A549 (cell line): ENCODE measurements around the gene FBXL7. TPM values are rescaled to one million over a fixed set of nuclear protein-coding genes. Genes with fewer than 3 reads are reported as not detected.

Experiments used
- ATAC-seq, 2 experiments: fragments of 200-7000 bp in 1 of 2; fragments of >200 bp in 1 of 2; cut with Nextera tagmentation in 1 of 2; cut with Tn5 transposase in 1 of 2; 3 replicates each; pipeline versions ENCODE4 v1.8.0 to v1.9.1; 2018 to 2020; ENCODE audit warnings: mild to moderate bottlenecking in 1 of 2, moderate library complexity in 1 of 2
- CTCF ChIA-PET: fragments of 300-600 bp; sonication (Branson Sonifier 250); formaldehyde crosslinking; extraction: SDS; loops from one replicate; lab custom pipeline; 2021; ENCODE audit warnings: antibody characterized with exemption, inconsistent platforms; lab: Yijun Ruan, JAX
- POLR2A ChIA-PET: fragments of 350-600 bp; formaldehyde crosslinking; extraction: SDS; loops from one replicate; lab custom pipeline; 2021; ENCODE audit warnings: antibody characterized with exemption, inconsistent platforms; lab: Yijun Ruan, JAX
- DNase-seq, 2 experiments: peaks; one replicate each; pipeline versions ENCODE4 v3.0.0 to v3.0.0-alpha.2; 2011 to 2016; ENCODE audit warnings: low read depth in 1 of 2, low spot score in 1 of 2
- FAIRE-seq: peaks from 2 replicates; lab custom pipeline; 2011; peaks lifted over from hg19 to GRCh38; lab: Jason Lieb, UNC
- H3K27ac ChIP-seq, 2 experiments: fragments of >200 bp; sonication (Bioruptor Twin); formaldehyde crosslinking; 3 replicates each; pipeline ENCODE4 v1.5.1; 2016 to 2017
- H3K4me1 ChIP-seq: fragments of >200 bp; sonication (Bioruptor Twin); formaldehyde crosslinking; 3 replicates; pipeline ENCODE4 v1.6.1; 2016
- H3K4me2 ChIP-seq: fragments of >200 bp; sonication (Bioruptor Twin); formaldehyde crosslinking; 3 replicates; pipeline ENCODE4 v1.6.1; 2016
- H3K4me3 ChIP-seq: fragments of >200 bp; sonication (Bioruptor Twin); formaldehyde crosslinking; 3 replicates; pipeline ENCODE4 v1.5.1; 2016
- H3K9me3 ChIP-seq: fragments of >200 bp; sonication (Bioruptor Twin); formaldehyde crosslinking; 3 replicates; pipeline ENCODE4 v1.6.1; 2016
- CBX8 ChIP-seq: fragments of 200-600 bp; sonication (generic); IDR thresholded peaks from 2 replicates; pipeline ENCODE4 v1.6.1; 2016
- CEBPB ChIP-seq, 2 experiments: fragments of >200 bp in 1 of 2; sonication (Bioruptor Twin) in 1 of 2; formaldehyde crosslinking in 1 of 2; IDR thresholded peaks; 2 replicates each; pipeline ENCODE4 v1.6.1; 2012 to 2016
- CHD4 ChIP-seq: fragments of 200-600 bp; sonication (generic); IDR thresholded peaks from 2 replicates; pipeline ENCODE4 v1.6.1; 2016; ENCODE audit warnings: antibody characterized with exemption, mild to moderate bottlenecking, borderline replicate concordance
- EHF ChIP-seq: fragments of 250-450 bp; sonication (Bioruptor Pico); IDR thresholded peaks from 2 replicates; pipeline ENCODE4 v1.5.0; 2020; ENCODE audit warnings: mild to moderate bottlenecking
- EHMT2 ChIP-seq: fragments of 200-600 bp; sonication (generic); IDR thresholded peaks from 2 replicates; pipeline ENCODE4 v1.6.1; 2016; ENCODE audit warnings: antibody characterized with exemption, low read depth, mild to moderate bottlenecking, moderate library complexity
- FOSB ChIP-seq: fragments of 250-450 bp; sonication (Bioruptor Pico); IDR thresholded peaks from 2 replicates; pipeline ENCODE4 v1.5.0; 2020; ENCODE audit warnings: mild to moderate bottlenecking, moderate library complexity
- FOSL2 ChIP-seq, 2 experiments: fragments of 450-650 bp in 1 of 2; fragments of >200 bp in 1 of 2; sonication (Bioruptor Twin) in 1 of 2; formaldehyde crosslinking; IDR thresholded peaks; 2 replicates each; pipeline versions ENCODE4 v1.5.0 to v1.6.1; 2016 to 2020; ENCODE audit warnings: mild to moderate bottlenecking in 1 of 2, moderate library complexity in 1 of 2
- FOXS1 ChIP-seq: fragments of 250-450 bp; sonication (Bioruptor Pico); IDR thresholded peaks from 2 replicates; pipeline ENCODE4 v1.5.0; 2020; ENCODE audit warnings: mild to moderate bottlenecking, moderate library complexity
- GATA3 ChIP-seq: IDR thresholded peaks from 2 replicates; pipeline ENCODE4 v1.6.1; 2012; ENCODE audit warnings: borderline replicate concordance
- HMGXB4 ChIP-seq: fragments of 250-450 bp; sonication (Bioruptor Pico); IDR thresholded peaks from 2 replicates; pipeline ENCODE4 v1.5.0; 2021; ENCODE audit warnings: mild to moderate bottlenecking, moderate library complexity, borderline replicate concordance
- HOXB5 ChIP-seq: fragments of 250-450 bp; sonication (Bioruptor Pico); IDR thresholded peaks from 2 replicates; pipeline ENCODE4 v1.5.0; 2020; ENCODE audit warnings: mild to moderate bottlenecking, moderate library complexity
- MYC ChIP-seq: IDR thresholded peaks from 2 replicates; pipeline ENCODE4 v1.6.1; 2012; ENCODE audit warnings: mild to moderate bottlenecking, inconsistent platforms, low read length, improper control_type of control experiment, borderline replicate concordance
- NFE2L2 ChIP-seq: fragments of 150-350 bp; conservative IDR thresholded peaks from 2 replicates; pipeline ENCODE4 v1.6.1; 2014; ENCODE audit warnings: low read length
- NPAS2 ChIP-seq: fragments of 250-450 bp; sonication (Bioruptor Pico); IDR thresholded peaks from 2 replicates; pipeline ENCODE4 v1.8.0; 2022; ENCODE audit warnings: mild to moderate bottlenecking, moderate library complexity, borderline replicate concordance
- NR3C1 ChIP-seq: fragments of >200 bp; sonication (Bioruptor Twin); formaldehyde crosslinking; IDR thresholded peaks from 3 replicates; pipeline ENCODE4 v1.6.1; 2017
- RAD21 ChIP-seq, 2 experiments: fragments of >200 bp in 1 of 2; sonication (Bioruptor Twin) in 1 of 2; formaldehyde crosslinking in 1 of 2; IDR thresholded peaks in 1 of 2; conservative IDR thresholded peaks in 1 of 2; 2 replicates in 1 of 2; 3 replicates in 1 of 2; pipeline ENCODE4 v1.6.1; 2012 to 2018; ENCODE audit warnings: inconsistent platforms in 1 of 2
- REST ChIP-seq: fragments of 200-600 bp; sonication (generic); IDR thresholded peaks from 2 replicates; pipeline ENCODE4 v1.6.1; 2016; ENCODE audit warnings: antibody characterized with exemption, mild to moderate bottlenecking, moderate library complexity
- RFX5 ChIP-seq: fragments of 450-650 bp; IDR thresholded peaks from 2 replicates; pipeline ENCODE4 v1.7.1; 2014; ENCODE audit warnings: antibody characterized with exemption, mild to moderate bottlenecking, moderate library complexity
- SMC3 ChIP-seq: fragments of >200 bp; sonication (Bioruptor Twin); formaldehyde crosslinking; IDR thresholded peaks from 3 replicates; pipeline ENCODE4 v1.6.1; 2018; ENCODE audit warnings: inconsistent platforms
- SREBF2 ChIP-seq: fragments of 450-650 bp; IDR thresholded peaks from 2 replicates; pipeline ENCODE4 v1.6.1; 2014; ENCODE audit warnings: mild to moderate bottlenecking, moderate library complexity
- ZFP36 ChIP-seq: fragments of 450-650 bp; IDR thresholded peaks from 2 replicates; pipeline ENCODE4 v1.6.1; 2014; ENCODE audit warnings: borderline replicate concordance; ENCODE audit not compliant: partially characterized antibody
- WGBS: methylation state at CpG from one replicate; pipeline ENCODE4 v1.1.6; 2017; ENCODE audit errors: missing lambda C conversion rate; 5-methylcytosine and 5-hydroxymethylcytosine counted together
- polyA plus RNA-seq, 4 experiments: library from polyadenylated mRNA; depleted of rRNA in 3 of 4; stranded (reverse); fragments of >200 nt; fragmentation: RNase III in 1 of 4; extraction: RNeasy Plus Mini Kit Qiagen cat#74134 plus additional on column Dnase treatment in 1 of 4; gene quantifications; 2 replicates in 3 of 4; 3 replicates in 1 of 4; pipeline ENCODE4 v1.2.3, GENCODE V29; 2011 to 2017
- TF ChIP-seq, protein P1 (sequence below): fragments of 250-450 bp; sonication (Bioruptor Pico); IDR thresholded peaks from 2 replicates; pipeline ENCODE4 v1.5.0; 2020; ENCODE audit warnings: low read depth, mild to moderate bottlenecking, moderate library complexity

FBXL7 gene
- polyA plus RNA-seq, 2 of the 4 experiments (the other 2 are of a cell fraction): 0.90 to 1.7 TPM

DNA sequence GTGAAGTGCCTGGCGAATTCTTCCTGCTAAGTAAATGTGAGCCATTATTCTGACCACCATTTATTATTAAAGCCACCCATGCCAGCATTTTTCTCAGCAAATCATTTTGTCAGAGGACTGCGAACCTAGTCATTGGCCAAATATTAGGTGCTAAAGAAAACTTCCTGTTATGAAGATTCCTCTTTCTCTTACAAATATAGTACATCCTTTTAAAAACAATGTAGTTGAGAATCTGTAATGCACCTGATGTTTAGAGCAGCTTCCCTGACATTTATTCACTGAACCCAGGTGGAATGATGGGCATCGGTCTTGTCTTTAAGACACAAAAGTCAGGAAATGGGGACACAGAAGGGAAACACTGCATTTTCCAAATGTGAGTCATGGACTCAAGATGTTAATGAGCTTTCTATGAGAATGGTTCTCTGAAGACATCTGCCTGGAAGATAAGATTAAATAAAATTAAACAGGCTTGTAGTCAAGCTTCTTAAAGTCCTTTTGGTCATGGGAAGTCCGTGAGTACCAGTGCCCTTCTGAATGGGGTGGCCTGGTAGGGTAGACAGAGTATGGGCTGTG, 290.6 kb downstream of the FBXL7 start:
- 16% methylated on average over 4 of the region's 4 CpGs for WGBS
- TF ChIP-seq MYC: no peak
- TF ChIP-seq SREBF2: no peak
- TF ChIP-seq ZFP36: no peak
- TF ChIP-seq FOSB (CRISPR knock-in tag): no peak
- no peak for TF ChIP-seq FOSL2 (IDR thresholded peaks at IDR 0.05)
- no peak for TF ChIP-seq FOSL2 (CRISPR knock-in tag; IDR thresholded peaks at IDR 0.05)
- TF ChIP-seq HMGXB4 (CRISPR knock-in tag): no peak
- ChIA-PET CTCF (no interaction called here), POLR2A (no interaction called here)
- Histone ChIP-seq H3K4me1 (no peaks in the 10 kb centered on the region), H3K27ac (no peak overlapping the region), H3K4me2 (no peak overlapping the region), H3K9me3 (no peaks in the 10 kb centered on the region), H3K4me3 (no peak overlapping the region)
- DNase-seq (no peak), ATAC-seq (no peak), FAIRE-seq (no peak)

GRCh38 chr5:15791274-15791673, 291.3 kb downstream of the FBXL7 start:
- CTCF ChIA-PET: interaction anchor here (1.0 kb wide), 1 partner anchor 86 kb away, joined by 4 read pairs; no protein-coding TSS in a partner anchor
- ATAC-seq: no peak

GRCh38 chr5:15791859-15792258, 291.9 kb downstream of the FBXL7 start:
- CTCF ChIA-PET: interaction anchor here (1.0 kb wide), 1 partner anchor 86 kb away, joined by 4 read pairs; no protein-coding TSS in a partner anchor
- FAIRE-seq: no peak
- H3K4me1 ChIP-seq: no peaks in the 10 kb centered on the region
- TF ChIP-seq MYC: no peak
- TF ChIP-seq, all 56 proteins: peak for 0
- no peak overlapping the region for H3K4me2 ChIP-seq
- 2% methylated on average over 3 of the region's 3 CpGs for WGBS
- H3K4me3 ChIP-seq: no peak overlapping the region
- H3K27ac ChIP-seq: no peak overlapping the region
- H3K9me3 ChIP-seq: no peaks in the 10 kb centered on the region
- ATAC-seq: no peak
- POLR2A ChIA-PET: no interaction called here
- no peak for DNase-seq

More at GRCh38 chr5:15791274-15791673, 291.3 kb downstream of the FBXL7 start:
- TF ChIP-seq HOXB5 (CRISPR knock-in tag) (no peak), NR3C1 (no peak), FOXS1 (CRISPR knock-in tag) (no peak), SMC3 (no peak), GATA3 (no peak), NPAS2 (CRISPR knock-in tag) (no peak), ZFP36 (no peak), MYC (no peak), EHMT2 (no peak), CHD4 (no peak), SREBF2 (no peak), NFE2L2 (no peak)
- POLR2A ChIA-PET: no interaction called here
- H3K4me2 ChIP-seq: no peak overlapping the region
- no peaks in the 10 kb centered on the region for H3K9me3 ChIP-seq
- FAIRE-seq (no peak), DNase-seq (no peak)
- no peak overlapping the region for H3K4me3 ChIP-seq
- H3K27ac ChIP-seq: no peak overlapping the region
- H3K4me1 ChIP-seq: no peaks in the 10 kb centered on the region
- WGBS: 7% methylated on average over 3 of the region's 3 CpGs

DNA sequence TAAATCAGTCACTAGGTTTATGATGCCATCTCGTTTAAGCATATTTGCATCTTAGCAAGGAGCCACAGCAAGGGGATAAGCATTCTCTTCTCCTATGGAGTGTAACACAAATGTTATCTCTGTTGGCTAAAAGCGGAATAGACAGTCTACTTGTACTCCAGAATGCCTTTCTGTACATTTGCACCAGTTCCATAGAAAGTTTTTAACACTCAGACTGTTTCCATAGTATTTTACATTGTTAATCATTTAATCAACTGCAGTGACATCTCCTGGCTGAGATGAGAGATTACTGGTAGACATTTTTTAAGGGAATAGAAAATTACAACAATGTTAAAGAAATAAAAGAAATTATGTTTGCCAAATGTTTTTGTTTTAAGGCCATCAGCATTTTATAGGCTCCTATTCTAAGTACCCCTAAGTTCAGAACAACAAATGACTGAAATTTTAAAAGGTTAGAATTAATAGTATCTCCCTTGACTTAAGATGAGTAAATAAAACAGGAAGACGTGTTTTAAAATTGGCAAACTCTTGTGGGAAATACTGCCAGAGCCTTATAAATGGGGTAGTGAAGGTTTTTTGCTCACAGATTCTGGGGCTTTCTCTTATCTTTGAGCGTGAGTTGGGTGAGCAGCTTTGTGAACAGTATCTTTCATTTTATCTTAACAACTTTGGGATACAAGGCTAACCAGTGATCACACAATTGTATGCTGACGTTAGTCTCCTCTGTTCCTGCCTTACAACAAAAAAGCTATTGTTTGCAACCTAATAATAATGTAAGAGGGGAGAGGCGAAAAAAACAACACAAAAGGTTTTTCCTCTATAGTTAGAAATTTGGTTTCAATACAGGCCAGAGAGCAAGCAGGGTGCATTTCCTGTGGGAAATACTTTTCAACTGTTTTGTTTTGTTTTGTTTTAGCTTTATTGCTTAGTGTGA, 294.3 kb downstream of the FBXL7 start:
- ChIA-PET POLR2A (no interaction called here), CTCF (no interaction called here)
- no peak for FAIRE-seq
- 14% methylated on average over 6 of the region's 6 CpGs for WGBS
- H3K4me1 ChIP-seq: no peaks in the 10 kb centered on the region
- no peak for DNase-seq
- no peak overlapping the region for H3K4me3 ChIP-seq
- no peaks in the 10 kb centered on the region for H3K9me3 ChIP-seq
- no peak overlapping the region for H3K27ac ChIP-seq
- ATAC-seq: no peak
- H3K4me2 ChIP-seq: no peak overlapping the region
- TF ChIP-seq, protein P1, sequence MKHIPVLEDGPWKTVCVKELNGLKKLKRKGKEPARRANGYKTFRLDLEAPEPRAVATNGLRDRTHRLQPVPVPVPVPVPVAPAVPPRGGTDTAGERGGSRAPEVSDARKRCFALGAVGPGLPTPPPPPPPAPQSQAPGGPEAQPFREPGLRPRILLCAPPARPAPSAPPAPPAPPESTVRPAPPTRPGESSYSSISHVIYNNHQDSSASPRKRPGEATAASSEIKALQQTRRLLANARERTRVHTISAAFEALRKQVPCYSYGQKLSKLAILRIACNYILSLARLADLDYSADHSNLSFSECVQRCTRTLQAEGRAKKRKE (CRISPR knock-in tag): no peak
- no peak for TF ChIP-seq CEBPB (IDR thresholded peaks at IDR 0.05)
- TF ChIP-seq EHF (CRISPR knock-in tag): no peak
- no peak for TF ChIP-seq GATA3
- no peak for TF ChIP-seq RAD21 (conservative IDR thresholded peaks at IDR 0.05 in 1 of 2, IDR thresholded peaks at IDR 0.05 in 1 of 2)
- TF ChIP-seq NFE2L2: no peak
- TF ChIP-seq RFX5: no peak
- no peak for TF ChIP-seq REST
- TF ChIP-seq CBX8: no peak
